ENCODE results near the gene MOB2.
A peak's percentile ranks its signal among the peaks of the same experiment; 100 is the strongest.

MOB2 gene

DNA sequence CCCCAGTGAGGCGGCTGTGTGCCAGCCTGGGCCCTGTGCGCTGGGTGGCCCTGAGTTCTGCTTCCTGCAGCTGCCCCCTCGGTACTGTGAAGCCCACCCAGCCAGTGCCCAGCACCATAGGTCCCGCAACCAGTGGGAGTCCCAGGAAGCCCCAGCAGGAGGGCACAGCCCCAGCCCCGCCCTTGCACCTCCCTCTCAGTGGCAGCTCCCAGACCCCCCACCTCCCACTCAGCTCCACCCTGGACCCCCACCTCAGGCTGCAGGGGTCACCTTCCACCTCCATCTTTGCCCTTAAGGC, 30.9 kb downstream of the MOB2 start:
- DNase-seq, result no peak

DNA sequence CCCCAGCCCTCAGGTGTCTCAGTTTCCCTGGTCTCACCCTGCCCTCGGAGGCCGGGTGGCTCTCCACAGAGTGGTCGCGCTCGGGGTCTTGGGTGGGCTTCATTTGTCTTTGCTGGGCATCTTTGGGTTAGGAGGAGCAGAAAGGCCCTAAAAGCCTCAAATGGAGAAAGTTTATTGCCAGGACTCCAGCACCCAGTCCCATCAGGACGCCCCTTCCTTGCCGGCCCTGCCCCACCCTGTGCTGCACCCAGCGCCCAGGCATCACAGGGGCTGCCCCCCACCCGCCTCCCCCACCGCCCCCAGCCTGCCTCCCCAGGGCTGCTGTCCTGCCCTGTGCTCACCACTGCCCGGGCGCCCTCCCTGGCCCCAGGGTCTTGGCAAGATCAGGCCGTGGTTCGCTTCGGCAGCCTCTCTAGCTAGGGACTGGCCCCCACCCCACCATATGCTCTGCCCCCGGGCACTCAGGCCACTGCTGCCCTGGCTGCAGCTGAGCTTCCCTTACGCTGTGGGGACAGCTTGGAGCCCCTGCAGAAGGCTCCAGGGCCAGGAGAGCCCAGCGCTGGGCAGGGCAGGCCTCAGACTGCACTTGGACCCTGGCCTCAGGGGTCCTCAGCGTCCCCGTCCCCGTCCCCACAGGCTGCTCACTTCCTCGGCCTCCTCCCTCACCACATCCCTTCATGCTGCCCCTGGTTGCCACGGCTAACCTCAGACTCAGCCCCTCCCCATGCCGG, 31.4 kb downstream of the MOB2 start:
- DNase-seq, result no peak

DNA sequence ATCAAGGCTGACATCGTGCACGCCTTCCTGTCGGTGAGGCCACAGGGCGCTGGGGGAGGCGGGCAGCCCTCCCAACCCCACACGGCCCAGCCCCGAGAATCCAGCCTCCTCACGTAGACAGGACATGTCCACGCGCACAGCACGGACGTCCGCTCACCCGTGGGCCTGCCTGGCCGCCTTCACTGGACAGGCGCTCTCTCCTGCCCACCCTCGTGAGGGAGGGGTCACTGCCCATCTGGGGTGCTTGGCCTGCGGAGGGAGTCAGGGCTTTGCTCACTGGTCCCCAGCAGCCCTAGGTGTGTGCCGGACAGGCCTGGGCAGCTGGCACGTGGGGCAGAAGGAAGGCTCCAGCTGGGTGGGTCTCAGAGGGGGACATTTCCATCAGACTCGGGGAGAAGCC, 32.0 kb downstream of the MOB2 start:
- no peak for DNase-seq

DNA sequence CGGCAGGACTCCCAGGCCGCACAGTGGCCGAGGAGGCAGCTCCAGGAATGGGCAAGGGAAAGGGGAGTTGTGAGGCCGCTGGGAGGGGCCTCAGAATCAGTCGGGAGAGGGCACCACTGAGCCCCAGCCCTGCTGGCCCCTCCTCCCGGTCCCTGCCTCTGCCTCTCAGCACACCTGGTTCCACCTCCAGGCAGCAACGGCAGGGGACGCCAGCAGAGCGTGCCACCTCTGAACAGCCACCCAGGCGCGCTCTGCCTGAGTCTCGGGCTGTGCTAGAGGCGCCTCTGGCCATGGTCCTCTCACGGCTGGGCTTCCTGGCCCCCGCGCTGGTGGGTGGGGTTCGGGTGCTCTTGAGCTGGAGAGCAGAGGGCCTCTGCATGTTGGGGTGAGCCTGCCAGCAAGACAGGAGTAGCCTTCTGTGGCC, 33.0 kb downstream of the MOB2 start:
- peak in 1 of 2 experiments; percentile 5 for DNase-seq

DNA sequence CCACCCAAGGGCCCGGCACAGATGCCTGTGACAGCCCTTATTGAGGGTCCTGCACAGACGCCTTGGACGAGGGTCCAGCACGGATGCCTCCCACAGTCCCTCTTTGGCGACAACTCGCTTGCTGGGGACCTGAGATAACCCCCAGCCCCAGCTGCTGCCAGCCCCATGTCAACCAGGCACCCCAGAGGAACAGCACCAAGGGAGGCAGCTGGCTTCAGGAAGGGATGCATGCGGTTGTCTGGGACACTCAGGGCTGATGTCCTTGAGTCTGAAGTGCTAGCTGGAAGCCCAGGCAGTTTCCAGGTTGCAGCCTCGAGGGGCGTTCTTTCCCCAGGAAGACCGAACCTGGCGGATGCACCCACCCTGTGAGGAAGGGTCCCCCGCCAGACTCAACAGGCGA, 33.8 kb downstream of the MOB2 start:
- no peak for DNase-seq

DNA sequence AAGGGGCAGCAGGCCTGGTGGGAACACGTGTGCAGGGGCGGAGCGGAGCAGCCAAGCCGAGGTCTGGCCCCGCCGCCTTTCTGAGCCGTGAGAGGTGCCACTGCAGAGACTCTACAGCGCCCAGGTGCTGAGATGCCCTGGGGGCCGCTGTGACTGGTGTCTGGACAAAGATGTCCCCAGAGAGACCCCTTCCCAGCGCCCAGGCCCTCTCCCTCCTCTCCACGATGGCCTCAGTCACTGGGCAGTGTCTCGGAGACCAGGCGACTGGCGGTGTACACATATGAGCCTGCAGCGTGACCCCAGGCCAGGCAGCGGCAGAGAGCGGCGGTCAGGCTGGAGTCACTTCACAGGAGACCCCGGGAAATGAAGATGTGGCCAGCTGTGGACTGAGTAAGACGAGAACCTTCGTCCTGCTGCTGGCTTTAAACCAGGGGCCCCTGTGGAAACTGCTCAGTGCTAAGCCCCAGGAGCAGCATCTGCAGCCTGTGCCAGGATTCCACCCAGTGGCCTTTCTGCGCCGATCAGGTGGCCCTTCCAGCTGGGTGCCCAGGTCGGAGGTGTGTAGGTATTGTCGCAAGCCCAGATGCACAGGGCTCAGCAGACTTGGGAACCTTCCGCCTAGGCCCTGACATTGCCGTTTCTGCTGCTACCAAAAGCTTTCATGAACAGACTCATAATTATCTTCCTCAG, 34.7 kb downstream of the MOB2 start:
- DNase-seq, result no peak

DNA sequence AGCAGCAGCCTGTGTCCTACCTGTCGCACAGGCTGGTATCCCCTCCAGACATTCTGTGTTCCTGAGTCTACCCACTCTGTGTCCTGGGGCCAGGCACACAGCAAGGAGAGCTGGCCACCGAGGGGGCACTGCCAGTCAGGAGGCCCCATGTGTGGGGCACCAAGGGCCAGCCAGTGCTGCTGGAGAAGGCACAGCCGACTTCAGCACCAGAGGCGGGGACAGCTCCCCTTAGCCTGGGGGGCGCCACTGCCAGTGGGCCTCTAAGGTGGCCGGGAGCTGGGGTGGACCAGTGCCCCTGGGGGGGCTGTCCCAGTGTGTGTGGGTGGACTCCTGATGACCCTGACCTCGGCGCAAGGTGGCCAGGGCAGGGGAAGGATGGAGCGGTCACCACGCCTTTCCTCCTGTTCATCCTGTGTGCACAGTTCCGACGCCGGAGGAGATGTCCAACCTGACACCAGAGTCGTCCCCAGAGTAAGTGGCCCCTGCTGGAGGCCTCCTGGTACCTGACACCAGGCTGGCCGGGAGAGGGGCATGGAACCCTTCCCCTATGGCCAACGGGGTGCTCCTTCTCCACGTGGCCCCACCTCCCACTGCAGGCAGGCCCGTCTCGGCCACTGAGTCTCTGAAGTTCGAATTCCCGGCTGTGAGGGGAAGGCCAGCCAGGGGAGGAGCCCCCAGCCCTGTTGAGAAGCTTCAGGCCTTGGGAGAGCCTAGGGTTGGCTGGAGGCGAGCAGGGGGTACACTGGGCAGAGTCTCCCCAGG, 35.4 kb downstream of the MOB2 start:
- peak in 1 of 2 experiments; percentile 10 for DNase-seq

DNA sequence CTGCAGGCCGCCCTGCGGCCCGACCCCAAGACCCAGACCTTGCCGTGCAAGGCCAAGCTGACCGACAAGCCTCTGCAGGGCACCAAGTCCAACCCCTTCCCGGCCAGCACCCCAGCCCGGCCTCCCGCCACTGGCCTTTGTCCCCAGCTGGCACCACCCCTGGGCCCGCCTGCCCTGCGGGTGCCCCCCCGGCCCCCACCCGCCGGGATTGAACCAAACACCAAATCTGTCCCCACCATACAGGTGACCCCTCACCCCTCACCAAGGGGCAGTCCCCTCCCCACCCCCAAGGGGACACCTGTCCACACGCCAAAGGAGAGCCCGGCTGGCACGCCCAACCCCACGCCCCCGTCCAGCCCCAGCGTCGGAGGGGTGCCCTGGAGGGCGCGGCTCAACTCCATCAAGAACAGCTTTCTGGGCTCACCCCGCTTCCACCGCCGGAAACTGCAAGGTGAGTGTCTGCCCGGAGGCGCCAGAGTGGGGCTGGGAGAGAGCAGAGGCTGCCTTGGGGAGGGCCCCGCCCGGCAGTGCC, 36.2 kb downstream of the MOB2 start:
- no peak for DNase-seq

DNA sequence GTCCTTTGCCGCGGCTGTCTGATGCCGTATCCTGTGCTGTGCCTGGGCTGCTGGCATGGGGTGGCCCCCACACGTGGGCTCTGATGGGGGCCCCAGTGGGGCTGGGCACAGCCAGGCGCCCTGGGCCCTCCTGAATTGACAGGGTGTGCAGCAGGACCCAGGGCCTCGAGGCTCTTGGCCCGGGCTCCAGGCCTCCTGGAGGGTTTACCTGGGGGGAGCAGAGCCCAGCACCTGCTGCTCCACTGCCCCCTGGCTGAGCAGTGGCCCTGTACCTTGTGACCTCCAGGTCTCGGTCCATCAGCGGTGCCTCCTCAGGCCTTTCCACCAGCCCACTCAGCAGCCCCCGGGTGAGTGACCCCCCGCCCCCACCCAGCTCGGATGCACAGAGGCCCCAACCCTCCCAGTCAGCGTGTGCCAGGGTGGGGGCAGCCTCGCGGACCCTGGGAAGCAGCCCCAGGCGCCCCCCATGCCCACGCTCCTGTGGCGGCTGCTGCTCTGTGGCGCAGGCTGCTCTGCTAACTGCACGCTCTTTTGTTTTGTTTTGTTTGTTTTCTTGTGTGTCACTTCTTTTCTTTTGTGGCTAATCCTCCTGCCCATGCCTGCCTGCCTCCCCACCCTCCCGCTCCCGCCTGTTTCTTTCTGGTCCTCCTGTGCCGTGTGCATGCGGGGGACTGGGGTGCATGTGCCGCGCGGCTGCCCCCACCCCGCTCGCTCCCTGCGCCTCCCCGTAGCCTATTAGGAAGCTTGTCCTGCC, 36.9 kb downstream of the MOB2 start:
- DNase-seq, result no peak

DNA sequence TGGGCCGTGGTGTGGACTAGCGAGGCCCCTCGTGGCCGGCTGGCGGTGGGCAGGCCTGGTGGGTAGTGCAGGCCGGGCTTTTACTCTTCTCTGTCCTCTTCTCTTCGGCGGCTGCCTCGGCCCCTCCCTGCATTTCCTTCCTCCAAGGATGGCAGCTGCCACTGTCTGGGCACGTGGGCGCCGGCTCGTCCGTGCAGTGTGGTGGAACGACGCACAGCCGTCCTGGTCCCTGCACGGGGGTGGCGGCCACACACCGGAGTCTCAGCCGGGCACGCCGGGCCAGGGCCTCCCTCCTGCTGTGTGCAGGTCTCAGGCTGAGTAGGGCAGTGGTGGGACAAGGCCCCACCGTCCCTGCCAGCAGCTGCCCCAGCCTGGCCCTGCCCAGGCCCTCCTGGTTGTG, 37.7 kb downstream of the MOB2 start:
- DNase-seq, result no peak

DNA sequence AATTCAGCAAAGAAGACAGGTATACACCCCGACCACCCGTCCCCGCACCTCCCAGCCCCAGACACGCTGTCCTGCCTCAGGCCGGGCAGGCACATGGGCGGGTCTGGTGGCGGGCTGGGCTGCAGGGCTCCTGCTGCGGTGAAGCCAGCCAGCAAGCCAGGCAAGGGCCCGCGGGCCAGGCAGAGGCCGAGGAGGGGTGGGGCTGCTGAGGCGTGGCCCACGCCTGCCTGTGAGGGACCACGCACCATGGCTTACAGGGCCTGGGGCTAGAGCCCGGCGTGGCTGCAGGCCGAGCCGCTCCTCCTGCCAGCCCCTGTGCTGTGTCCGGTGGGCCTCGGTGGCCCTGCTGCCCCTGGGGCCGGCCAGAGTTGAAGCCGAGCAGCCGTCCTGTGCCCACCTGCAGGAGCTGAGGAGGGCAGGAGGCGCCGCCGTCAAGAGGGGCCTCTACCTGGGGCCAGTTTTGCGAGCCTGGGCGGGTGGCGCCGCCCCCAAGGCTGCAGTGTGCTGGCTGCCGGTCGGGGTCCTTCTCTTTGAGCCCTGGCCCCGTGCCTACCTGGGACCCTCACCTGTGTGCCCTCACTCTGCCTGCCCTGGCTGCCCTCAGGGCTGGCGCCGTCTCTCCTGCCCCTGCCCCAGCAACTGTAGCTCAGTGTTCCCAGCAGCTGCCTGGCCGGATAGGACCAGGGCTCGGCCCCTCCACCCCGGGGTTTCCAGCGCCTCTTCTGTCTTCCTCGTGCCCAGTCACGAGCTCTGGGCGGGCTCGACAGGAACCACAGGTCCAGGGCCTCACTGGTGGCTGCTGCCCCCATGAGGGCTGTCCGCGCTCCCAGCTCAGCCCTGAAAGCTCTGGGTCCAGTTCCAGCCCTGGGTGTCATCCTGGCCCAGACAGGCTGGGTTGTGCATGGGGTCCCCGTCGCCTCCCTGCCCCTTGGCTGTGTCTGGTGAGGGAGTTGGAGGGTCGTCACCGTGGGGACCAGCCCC, 38.4 kb downstream of the MOB2 start:
- no peak for DNase-seq

DNA sequence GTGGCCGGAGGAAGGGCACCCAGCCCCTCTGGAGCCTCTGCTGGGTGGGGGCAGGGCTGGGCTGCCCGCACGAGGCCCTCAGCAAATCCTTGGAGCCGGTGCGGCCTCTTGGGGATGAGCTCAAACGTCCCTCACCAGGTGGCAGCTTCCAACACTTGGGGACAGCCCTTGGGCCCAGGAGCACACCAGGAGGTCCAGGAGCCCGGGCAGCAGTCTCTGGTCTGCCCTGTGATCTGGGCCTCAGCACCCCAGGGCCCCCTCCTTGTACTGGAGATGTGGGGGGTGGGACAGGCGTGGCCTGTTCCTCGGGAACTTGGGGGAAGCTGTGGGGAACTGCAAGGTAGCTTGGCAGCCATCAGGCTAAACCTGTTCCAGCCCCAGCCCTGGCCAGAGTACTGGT, 40.0 kb downstream of the MOB2 start:
- DNase-seq, result no peak

DNA sequence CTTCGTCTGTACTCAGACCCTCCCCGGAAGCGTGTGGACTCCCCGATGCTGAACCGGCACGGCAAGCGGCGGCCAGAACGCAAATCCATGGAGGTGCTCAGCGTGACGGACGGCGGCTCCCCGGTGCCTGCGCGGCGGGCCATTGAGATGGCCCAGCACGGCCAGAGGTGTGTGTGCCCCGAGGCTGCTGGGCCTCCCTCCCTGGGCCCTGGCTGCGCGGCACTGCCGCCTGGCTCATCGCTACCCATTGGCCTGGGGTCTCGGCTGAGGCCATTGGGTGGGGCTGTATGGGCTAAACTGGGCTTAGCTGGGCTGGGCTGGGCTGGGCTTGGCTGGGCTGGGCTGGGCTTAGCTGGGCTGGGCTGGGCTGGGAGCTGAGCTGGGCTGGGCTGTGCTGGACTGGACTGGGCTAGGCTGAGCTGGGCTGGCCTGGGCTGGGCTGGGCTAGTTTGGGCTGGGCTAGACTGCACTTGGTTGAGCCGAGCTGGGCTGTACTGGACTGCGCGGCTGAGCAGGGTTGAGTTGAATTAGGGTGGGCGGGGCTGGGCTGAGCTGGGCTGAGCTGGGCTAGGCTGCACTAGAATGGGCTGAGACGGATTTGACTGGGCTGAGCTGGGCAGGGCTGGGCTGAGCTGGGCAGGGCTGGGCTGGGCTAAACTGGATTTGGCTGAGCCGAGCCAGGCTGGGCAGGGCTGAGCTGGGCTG, 40.7 kb downstream of the MOB2 start:
- DNase-seq, result no peak

DNA sequence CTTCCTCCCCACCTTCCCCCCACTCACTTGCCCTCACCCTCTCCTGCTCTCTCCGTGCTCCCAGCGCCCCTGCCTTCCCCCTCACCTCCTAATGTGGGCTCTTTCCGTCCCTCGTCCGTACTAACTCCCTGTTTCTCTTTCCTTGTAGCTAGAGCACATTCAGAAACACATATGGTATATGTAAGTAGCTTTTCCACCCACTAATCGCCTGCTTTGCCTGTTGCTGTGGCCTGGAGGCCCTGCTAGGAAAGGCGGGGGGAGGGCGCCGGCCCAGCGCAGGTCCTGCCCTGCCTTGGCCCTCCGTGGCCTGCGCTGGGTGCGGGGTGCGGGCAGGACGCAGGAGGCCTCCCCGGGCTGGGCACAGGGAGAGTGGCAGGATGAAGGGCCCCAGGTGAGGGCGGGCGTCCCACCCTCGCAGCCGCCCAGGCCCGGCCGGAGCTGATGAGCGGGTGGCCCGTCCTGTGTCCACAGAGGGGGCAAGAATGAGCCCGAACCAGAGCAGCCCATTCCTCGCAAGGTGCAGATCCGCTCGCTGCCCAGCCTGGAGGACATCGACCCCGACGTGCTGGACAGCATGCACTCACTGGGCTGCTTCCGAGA, 41.7 kb downstream of the MOB2 start:
- no peak for DNase-seq

DNA sequence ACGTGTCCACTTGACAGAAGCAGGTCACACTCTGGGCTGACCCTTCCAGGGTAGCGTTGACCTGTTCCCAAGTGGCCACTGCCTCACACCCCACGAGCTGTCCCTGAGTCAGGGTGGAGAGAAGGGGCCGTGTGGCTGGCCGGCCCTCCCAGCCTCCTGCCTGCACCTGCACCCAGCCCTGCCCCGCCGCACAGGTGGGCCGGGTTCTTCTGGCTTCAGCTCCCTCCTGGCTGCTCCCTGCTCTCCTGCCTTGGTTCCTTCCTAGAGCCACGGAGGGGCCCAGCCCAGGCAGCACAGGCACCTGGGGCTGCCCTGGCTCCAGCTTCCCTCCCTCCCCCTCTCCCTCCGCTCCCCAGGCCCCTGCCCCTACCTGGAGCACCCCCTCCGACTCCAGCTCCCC, 42.3 kb downstream of the MOB2 start:
- no peak for DNase-seq

DNA sequence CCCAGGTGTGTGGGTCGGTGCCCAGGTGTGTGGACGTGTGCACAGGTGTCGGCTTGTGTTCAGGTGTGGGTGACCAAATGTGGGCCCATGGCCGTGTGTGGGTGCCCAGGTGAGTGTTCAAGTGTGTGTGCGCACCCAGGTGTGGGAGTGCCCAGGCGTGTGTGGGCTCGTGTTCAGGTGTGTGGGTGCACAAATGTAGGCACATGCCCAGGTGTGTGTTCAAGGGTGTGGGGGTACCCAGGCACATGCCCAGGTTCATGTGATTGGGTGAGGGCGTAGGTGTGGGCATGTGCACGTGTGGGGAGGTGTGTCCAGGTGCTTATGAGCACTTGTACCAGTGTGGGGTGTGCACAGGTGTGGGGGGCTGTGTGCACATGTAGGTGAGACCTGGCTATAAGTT, 42.8 kb downstream of the MOB2 start:
- DNase-seq, result no peak

DNA sequence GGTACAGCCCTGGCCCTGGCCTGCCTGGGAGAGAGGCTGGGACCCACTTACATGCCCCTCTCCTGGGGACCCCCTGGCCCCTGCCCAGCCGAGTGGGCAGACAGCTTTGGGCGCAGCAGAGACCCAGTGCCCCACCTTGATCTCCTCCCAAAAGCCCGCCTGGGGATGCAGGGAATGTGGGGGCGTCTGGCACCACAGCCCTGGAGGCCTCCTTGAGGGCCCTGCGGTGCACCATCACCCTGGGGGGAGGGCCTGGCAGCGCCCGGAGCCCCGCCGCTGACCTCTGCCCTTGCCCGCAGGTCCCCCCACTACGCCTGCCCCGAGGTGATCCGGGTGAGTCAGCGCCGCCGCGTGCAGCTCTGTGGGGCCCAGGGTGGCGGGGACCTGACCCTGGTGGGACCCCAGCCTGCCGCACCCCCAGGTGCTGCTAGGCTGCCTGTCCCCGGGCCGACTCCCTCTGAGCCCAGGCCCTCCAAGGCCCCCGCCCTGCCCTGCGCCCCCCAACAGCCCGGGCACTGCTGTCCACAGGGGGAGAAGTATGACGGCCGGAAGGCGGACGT, 43.7 kb downstream of the MOB2 start:
- DNase-seq, result no peak

DNA sequence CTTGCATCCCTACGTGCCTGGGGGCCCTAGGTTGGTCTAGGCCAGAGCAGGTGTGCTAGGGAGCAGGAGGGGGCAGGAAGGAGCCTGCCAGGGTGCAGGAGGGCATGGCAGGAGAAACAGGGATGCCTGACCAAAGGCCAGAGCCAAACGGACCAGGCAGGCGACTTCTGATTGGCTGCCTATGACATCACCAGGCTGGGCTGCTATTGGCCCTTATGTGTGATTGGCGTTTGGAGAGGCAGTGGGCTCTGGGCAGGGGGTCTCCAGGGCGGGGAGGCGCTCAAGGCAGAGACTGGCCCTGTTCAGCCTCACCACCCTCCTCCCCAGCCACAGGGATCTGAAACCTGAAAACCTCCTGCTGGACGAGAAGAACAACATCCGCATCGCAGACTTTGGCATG, 44.4 kb downstream of the MOB2 start:
- no peak for DNase-seq

DNA sequence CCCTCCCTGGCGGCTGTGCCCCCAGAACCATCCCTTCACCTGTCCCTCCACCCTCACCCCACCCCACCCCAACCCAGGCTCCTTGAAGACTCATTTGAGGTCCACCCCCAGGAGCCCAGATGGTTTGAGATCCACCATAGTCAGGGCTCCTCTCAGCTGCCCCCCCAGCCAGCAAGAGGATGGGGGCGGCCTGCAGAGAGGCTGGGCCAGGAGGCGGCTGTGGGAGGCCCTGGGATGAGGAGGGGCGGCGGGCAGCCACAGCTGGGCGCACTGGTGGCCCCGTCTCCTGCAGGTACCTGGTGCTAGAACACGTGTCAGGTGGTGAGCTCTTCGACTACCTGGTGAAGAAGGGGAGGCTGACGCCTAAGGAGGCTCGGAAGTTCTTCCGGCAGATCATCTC, 46.1 kb downstream of the MOB2 start:
- no peak for DNase-seq

DNA sequence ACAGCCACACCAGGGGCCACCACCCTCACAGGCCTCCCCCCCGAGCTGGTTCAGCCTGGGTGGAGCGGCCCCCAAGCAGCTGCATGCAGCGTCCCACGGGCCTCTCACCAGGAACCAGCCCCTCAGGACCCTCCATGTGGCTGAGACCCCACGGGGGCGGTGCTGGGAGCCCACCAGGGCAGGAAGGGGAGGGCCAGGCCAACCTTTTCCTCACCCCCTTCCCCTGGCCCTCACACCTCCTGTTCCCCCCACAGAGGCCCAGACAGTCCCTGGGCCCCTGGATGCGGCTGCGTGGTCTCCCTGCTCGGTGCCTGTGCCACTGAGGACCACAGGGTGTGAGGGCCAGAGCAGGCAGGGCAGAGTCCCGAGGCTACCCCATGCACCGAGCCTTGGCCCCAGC, 46.5 kb downstream of the MOB2 start:
- DNase-seq, result no peak

DNA sequence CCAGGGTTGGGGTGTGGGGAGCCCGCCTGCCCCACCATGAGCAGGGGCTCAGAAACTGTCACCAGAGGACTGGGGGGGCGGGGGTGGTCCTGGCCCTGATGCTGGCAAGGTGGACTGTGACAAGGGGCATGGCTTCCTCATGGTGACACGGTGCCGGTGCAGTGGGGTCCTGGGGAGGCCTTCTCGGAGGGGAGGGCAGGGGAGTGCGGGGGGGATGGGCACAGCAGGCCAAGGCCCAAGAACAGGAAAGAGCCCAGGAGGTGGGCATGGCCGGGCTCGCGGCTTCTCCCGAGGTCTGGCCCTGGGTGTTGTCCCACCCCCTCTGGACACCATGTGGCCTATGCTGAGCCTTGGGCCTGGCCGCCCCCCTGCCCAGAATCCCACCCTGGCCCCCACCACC, 47.2 kb downstream of the MOB2 start:
- no peak for DNase-seq
